Urothelium cell line (cell line): Measurements from ENCODE around the gene PLXNA4.
"Not testable (repeated sequence)": the region's sequence is repeated elsewhere in the genome, so short reads cannot be mapped to it uniquely, and the experiment has no call there.

ENCODE experiments used
- DNase-seq: peaks from one replicate; pipeline ENCODE4 v3.0.0; 2011; ENCODE audit warnings: low spot score, mixed read lengths
- FAIRE-seq: peaks from 2 replicates; lab custom pipeline; 2011; peaks lifted over from hg19 to GRCh38; lab: Jason Lieb, UNC

The PLXNA4 gene

DNA sequence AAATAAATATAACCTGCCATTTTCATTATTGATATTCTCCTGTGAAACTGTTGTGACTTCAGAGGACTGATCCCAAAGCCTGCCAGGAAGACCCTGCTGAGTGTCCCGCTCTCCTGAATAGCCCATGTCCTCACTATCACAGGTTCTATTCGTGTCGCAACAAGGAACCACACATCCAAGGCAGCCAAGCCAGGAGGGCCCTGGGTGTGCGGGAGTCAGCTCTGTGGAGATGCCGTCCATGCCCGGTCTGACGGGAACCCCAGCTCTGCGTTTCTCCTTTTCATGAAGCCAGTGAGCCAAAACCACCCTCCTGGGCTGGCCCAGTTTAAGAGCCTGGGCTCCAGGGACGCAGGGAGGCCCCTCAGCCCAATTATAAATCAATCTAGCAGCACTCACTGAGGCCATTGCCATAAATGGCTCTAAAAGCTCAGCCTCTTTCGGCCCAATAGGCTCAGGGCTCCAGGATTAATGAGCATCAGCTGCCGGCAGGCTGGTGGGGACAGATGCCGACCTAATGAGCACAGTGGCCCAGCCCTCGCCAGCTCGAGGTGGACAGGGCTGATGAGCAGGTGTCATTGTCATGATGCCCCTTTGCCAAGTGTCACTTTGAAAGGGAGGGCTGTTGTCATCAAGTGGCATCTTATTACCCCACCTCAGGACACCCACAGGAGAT lies 177.9 kb downstream of the PLXNA4 start:
- FAIRE-seq, result no peak
- no peak for DNase-seq

DNA sequence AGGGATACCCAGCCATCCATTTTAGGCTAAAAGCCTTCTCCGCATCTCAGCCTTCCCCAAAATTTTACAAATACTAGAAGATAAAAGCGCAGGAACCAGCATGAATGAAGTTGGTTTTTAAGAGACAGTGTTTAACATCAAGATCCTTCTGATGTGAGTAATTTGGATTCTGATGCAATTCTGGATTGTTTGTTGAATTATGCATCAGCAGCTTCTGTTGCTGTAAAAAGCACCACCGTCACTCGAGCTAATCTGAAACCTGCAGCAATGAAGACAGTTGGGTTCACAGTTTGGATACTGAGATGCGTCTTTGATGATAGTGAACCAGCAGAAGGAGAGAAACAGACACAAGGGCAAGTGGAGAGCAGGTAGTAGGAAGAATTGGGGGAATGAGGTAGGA lies 179.2 kb downstream of the PLXNA4 start:
- FAIRE-seq (no peak), DNase-seq (no peak)

DNA sequence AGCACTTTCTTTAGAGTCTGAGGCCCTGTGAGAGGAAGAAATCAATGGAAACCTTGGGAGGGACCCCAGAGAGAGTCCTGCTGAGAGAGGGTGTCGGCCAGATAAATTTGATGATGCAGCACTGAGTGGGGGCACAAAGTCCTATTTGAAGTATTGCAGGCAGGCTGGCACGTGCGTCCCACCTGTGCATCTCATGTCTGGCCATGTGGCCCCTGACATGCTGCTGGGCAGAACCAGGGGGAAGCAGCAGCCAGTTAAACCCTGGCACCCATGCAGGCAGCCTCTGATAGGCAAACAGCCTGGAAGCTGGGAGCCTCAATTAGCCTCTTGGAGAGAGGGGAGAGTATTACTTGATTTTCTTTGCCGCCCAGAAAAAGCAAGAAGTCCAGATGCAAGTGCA lies 180.9 kb downstream of the PLXNA4 start:
- DNase-seq, result no peak
- FAIRE-seq, result no peak

DNA sequence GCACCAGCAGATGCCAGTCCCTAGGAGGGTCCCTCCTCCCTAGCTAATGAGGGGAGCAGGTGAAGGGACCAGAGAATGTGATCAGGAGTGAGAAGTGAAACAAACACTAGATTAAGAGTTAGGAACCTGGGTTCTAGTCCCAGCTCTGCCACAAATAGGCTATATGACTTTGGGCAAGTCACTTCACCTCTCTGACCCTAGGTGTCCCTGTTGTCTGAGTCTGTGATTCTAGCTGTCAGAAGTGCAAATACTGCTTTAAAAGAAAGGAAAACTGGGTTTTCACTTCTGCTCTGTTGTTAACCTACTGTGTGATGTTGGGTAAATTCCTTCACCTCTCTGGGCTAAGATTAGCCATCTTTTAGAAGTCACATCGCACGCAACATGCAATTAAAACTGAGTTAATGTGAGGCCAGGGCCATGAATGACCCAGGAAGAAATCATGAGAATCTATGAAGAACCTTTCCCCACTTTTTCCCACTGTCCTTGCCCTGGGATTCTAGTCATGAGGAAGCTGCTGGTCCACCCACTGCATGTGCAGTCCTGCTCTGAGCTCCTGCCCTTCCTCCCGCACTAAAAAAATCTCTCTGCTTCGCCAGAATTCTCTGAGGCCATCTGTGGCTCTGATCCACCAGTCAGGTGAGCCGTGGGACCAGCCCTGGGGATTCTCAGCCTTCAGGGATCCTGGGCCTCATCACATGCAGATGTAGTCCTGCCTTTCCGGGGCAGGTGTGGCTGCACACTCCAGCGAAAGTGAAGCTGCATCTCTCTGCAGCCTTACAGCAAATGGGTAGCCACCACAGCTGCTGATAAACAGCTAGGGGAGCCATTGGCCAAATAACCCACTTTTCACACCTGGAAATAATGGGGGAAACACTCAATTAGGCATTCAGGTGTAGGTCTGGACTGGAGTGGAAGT lies 181.7 kb downstream of the PLXNA4 start:
- no peak for DNase-seq
- FAIRE-seq, result no peak

DNA sequence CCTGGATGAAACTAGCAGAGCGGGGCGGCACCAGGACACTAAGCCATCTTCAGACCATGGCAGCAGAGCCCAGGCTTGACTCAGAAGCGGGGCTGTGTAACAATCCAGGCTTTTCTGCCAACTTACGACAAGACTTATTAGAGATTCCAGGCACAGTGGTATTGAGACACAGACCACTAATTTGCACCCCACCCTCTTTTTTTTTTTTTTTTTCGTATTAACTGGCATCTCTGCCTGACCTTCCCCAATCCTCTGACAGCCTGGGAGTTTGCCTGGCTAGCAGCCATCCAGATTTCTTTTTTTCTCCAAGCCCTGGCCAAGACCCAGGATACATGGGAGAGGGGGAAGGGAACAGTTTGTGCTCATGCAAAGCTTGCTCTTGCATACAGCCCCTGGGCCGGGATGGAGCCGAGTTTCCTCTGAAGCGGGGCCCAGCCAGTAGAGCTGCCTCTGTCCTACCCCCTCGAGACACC lies 182.4 kb downstream of the PLXNA4 start:
- DNase-seq, result no peak
- FAIRE-seq, result no peak

DNA sequence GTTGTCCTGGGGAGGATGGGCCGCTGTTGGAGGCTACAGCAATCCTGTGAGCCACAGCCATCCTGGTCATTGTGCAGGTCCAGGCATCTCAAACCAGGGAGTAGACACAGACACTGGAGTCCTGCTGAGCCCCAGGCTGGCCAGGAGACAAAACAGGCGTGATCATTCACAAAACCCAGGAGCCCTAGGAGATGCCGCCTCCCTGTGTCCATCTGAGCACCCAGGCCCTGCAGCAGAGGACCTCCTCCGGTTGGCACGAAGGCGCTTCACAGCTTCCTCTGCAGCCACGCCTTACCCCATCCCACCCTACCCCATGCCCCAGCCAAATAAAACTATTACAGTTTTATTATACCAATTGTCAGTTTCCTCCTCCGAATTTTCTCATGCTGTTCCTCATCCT lies 183.6 kb downstream of the PLXNA4 start:
- DNase-seq (no peak), FAIRE-seq (no peak)

DNA sequence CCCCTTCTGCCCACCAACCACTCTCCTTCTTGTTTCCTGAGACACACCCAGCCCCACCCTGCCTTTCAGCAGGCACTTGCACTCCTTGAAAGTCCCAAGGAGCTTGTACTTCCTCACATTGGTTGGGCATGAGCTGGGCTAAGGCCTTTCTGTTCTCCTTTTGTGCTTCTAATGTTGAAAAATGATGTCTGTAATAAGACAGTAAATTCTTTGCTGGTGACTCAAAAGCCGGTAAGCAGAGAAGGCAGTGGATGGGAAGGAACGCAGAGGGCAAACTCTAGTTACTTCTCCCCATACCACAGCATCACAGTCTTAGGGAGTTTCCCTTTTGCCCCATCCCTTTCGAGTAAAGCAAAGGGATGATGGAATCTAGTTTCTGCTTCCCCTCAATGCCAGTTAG lies 185.6 kb downstream of the PLXNA4 start:
- DNase-seq, result peak; percentile 23

DNA sequence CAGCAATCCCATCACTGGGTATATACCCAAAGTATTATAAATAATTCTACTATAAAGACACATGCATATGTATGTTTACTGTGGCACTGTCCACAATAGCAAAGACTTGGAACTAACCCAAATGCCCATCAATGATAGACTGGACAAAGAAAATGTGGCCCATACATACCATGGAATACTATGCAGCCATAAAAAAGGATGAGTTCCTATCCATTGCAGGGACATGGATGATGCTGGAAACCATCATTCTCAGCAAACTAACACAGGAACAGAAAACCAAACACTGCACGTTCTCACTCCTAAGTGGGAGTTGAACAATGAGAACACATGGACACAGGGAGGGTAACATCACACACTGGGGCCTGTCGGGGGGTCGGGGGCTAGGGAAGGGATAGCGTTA lies 186.2 kb downstream of the PLXNA4 start:
- FAIRE-seq, DNase-seq: not testable (repeated sequence)

More for the DNA sequence above, 185.6 kb downstream of the PLXNA4 start:
- FAIRE-seq, result no peak

DNA sequence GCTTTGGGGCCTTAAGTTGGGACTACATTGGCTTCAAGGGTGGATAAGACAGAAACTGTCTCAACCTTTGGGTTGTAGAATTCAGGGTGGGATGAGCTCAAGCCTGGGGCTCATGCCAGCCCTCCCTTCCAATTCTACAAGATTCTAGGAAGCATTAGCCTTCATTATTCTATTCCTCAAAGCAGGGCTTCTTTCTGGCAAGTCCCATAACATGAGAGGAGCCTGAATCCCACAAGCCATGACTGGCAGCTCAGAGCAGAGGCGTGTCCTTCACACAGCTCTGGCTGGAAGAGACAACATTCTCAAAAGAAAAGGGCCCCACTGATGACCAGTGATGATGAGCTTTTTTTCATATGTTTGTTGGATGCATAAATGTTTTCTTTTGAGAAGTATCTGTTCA lies 187.6 kb downstream of the PLXNA4 start:
- DNase-seq, result no peak
- no peak for FAIRE-seq

DNA sequence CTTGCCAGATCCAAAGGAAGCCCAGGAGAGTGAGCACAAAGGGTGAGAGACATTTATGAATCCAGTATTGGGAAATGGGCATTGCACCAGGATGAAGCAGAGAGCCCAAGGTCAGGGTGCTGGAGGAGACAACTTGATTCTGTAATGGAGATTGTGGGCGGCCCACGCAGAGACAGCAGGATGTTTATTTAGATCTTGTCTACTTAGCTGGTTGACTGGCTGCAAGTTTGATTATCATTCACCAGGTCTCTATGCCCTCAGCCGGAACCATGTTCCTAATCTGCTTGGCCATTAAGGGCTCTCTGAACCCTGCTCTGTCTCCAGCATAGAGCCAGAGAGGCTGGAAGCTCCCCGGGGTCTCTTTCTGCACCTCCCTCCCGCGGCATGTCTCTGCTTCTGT lies 188.7 kb downstream of the PLXNA4 start:
- FAIRE-seq (no peak), DNase-seq (no peak)

DNA sequence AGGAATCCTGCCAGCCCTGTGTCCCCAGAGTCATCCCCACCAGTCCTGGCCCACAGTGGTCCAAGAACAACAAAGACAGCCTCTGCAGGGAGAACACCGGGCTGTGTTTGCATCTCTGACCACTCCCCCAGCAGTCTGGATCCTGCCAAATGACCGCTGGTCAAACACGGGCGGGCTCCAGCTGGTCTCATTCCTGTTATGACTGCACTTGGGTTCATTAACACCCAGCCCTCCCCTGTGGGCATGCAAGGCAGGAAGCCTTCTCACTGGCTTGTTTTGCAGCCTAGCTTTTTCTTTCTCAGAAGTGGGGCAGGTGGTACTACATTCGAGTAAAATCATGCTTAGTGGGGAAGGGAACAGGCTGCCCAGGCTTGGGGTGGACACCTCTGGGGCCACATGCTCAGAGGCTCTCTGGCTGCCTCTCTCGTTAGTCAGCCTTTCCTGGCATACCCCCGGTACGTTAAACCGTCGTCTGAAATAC lies 190.0 kb downstream of the PLXNA4 start:
- DNase-seq, result no peak
- no peak for FAIRE-seq

DNA sequence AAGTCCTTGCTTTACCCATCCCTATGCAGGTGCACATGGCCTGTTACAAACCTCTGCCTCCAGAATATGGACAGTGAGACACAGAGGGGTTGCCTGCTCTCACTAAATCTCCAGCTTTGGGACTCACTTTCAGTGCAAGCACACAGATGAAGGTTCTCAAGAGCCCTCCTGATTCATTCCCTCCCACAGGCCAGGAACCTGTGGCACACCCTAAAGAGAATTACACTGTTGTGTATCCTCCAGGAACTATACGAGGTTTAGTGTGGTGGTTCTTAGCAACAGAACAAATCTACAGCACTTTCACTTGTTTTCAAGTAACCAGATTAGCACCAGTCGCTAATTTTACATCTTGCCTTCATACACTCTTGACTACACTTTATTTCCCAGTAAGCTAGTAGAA lies 192.3 kb downstream of the PLXNA4 start:
- no peak for DNase-seq
- FAIRE-seq, result no peak

DNA sequence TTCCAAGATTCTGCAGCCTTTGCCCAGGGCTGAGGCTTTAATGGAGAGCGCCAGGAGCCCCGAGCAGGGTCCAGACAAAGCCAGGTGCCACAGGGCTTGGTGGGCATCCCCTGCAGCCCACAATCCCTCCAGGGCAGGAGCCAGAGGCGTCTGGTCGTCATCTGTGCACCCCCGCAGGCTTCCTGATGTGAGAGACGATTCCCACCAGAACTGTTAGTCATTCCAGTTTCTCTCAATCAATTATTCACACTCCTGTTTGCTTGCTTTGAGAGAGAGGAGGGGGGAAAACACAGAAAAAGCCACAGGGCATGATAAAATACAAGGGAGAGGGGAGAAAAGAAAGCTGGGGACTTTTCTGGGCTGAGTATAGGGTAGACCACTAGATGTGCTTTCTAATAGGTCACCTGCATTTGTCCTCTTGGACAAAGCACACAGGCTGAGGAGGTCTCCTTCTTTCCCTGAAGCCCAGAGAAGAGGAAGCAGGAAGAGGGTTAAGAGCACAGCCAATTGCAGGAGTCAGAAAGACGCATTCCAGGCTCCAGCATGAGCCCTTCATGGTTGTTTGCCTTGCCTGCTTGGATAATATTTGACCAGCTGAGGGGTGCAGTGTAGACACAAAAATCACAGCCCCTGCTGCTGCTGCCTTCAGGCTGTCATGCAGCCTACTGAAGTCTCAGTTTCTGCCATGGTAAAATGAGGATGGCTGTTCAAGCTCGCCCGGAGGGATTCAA lies 194.4 kb downstream of the PLXNA4 start:
- DNase-seq, result no peak
- no peak for FAIRE-seq

DNA sequence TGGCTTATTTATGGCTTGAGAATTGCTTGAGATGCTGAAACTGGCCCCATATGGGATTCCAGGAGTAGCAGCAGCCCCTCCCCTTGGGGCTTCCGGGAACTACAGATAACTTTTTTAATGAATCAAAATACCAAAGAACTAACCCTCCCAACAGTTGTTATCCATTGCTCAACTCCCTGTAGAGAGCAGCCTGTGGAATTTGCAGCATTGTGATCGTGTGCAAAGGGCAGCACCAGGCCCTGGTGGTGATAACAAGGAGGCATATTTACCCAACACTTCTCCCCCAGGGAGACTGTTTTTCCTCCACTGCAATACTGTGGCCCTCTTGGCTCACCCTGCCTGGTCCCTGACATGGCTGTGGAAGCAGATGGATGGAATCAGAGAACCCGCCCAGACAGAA lies 196.2 kb downstream of the PLXNA4 start:
- FAIRE-seq, result no peak
- no peak for DNase-seq

DNA sequence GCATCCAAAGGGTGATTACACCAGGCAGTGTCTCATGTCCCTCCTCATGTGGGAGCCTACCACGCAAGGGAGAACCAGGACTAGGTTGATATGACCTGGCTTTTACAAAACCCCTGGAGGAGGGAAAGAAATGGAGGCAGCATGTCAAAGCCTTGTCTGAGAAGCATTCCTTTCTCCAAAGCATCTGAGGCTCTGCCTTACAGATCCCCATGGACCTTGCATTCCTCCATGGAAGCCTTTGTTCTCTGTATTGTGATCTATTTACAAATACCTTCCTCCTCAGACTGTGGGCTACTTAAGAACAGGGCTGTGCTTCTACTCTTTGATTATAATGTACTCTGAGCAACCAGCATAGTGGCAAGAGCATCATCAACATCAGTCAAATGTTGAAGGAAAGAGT lies 197.0 kb downstream of the PLXNA4 start:
- no peak for DNase-seq

DNA sequence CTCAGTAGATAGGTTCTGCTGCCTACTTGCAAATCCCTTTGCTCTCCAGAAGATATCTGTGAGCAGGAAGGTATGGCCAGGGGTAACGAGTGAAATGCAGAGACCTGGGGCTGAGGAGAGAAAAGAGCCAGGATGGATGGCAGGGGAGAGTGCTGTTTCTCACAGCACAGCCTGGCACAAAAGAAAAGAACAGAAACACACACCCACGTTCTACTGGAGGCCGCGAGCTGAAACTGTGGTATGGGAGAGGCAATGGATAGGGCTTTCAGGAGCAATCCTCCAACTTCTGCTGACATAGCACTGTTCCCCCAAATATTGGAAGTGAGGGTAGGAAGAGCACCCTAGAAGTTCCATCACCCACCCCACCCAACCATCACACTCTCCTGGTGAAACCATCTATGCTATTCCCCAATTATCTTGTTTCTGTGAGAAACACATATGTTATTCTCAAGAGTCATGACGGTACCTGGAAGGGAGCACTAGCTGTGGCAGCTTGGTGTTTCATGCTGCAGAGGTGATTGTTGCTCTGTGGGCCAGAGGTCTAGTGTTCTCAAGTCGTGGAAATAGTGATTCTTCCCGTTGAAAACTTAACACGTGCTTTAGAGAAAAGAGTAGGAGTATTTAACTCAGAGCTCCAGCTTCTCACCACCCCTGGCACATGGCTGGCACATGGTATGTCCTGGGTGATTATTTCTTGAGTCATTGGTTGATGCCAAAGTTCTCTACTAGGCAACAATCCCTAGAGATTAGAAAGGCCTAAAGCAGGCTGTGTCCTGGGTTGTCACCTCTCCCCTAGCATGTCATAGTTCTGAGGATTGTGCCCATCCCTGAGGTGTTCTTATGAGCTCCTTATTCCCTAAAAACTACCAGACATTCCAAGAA lies 198.3 kb downstream of the PLXNA4 start:
- FAIRE-seq, result no peak
- no peak for DNase-seq

More for the DNA sequence above, 197.0 kb downstream of the PLXNA4 start:
- FAIRE-seq, result no peak

DNA sequence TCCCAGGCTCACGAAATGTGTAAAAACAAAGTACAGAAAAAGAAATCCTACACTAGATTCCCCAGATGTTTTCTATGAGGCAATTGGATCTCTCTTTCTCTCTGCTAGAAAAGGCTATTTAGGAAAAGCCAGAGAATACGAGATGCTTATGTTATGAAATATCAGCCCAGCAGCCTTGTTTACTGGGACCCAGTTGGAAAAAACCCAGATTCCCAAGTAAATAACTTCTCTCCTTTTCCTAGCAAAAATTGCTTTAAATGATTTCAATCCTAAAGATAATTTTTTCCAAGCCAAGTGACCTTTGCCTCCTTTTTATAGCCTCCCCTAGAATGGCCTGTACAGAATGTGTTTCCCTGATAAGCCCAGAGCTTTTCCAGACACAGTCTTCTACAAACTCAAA lies 199.3 kb downstream of the PLXNA4 start:
- FAIRE-seq (no peak), DNase-seq (no peak)

DNA sequence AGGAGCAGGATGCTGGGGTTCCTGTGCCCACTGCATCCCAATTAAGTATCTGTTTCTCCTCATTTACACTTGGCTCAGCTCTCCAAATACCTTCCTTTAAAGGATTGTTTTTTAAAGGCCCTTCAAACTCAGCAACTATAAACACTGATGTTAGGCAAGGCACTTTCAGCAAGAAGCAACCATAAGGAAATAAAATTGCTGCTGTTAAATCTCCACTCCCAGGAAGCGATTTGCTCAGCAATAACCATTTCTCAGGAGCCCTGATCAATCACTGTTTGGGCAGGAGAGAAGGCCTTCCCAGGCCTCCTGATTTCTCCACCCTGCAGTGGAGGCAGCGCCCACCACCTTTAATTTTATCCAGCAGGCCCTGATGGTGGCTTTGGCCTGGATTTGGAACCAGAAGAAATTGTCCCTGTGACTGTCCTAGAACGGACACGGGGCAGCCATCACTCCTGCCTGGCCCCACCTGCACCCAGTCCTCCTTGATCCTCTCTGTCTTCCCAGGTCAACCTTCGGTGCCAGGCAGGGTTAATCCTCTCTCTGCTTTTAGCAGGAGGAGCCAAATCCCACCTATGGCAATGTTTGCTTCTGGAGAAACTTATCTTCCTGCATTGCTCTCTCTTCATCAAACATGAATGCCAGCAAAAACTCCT lies 199.8 kb downstream of the PLXNA4 start:
- no peak for FAIRE-seq

DNA sequence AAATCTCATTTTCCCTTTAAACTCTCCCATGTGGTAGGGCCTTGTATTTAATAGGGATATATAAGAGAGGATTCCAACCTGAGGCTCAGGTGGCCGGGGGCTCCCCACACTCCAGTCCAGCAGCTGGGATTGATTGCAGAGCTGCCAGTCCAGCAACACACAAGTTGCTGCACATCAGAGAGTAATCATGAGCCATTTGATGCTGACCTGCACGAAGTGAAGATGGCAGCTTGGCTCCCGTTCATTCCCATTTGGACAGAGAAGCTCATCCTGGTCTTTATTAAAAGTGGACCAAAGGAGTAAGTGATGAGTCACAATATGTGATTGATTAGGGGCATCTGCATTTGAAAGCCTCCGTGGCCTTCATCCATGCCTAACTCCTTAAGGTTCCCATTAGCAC lies 202.4 kb downstream of the PLXNA4 start:
- FAIRE-seq (no peak), DNase-seq (no peak)

More for the DNA sequence above, 199.8 kb downstream of the PLXNA4 start:
- DNase-seq, result no peak

DNA sequence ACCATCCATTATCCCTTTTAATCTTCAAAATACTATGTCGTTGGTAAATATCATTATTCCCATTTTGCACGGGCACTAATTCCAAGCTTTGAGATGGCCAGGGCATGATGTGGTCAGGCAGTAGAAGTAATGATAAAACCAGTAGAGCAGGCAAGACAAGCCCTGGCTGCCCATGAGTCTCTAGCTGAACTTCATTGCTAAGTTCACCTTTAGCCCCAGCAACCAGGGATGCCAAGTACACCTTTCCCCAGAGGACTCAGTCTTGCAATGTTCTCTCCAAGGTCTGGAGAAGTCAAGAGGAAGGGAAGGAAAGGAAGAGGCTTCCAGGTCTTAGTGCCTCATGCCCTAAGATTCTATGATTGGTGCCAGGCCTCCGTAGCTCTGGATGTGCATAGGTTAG lies 203.2 kb downstream of the PLXNA4 start:
- FAIRE-seq (no peak), DNase-seq (no peak)
